HepG2 (cell line): ENCODE results near the gene IL27RA. TPM values are rescaled to one million over a fixed set of nuclear protein-coding genes. Genes with fewer than 3 reads are reported as not detected.

Experiments
- ATF7 ChIP-seq, 2 experiments: fragments of 450-650 bp in 1 of 2; sonication (generic) in 1 of 2; formaldehyde crosslinking in 1 of 2; IDR thresholded peaks; 2 replicates each; pipeline versions ENCODE4 v1.4.0 to v1.6.1; 2016 to 2020; ENCODE audit warnings: antibody characterized with exemption in 1 of 2, mild to moderate bottlenecking in 1 of 2, missing genetic modification reagents in 1 of 2
- FIP1L1 ChIP-seq: fragments of 200-400 bp; formaldehyde crosslinking; IDR thresholded peaks from 2 replicates; pipeline ENCODE4 v1.6.1; 2018; ENCODE audit warnings: low read depth, mild to moderate bottlenecking, low read length, moderate library complexity, borderline replicate concordance; ENCODE audit not compliant: insufficient read depth
- JUNB ChIP-seq: sonication (generic); formaldehyde crosslinking; IDR thresholded peaks from 2 replicates; pipeline ENCODE4 v1.8.0; 2022; ENCODE audit warnings: missing genetic modification reagents, mild to moderate bottlenecking, borderline replicate concordance
- KLF13 ChIP-seq: sonication (generic); formaldehyde crosslinking; IDR thresholded peaks from 2 replicates; pipeline ENCODE4 v1.4.0; 2020; ENCODE audit warnings: mild to moderate bottlenecking, missing genetic modification reagents
- KLF9 ChIP-seq: IDR thresholded peaks from 2 replicates; pipeline ENCODE4 v1.6.1; 2016; ENCODE audit warnings: low read depth
- MAFK ChIP-seq, 2 experiments: IDR thresholded peaks in 1 of 2; conservative IDR thresholded peaks in 1 of 2; 2 replicates each; pipeline ENCODE4 v1.6.1; 2011; ENCODE audit warnings: improper control_type of control experiment in 2 of 2, low read length in 2 of 2
- NFE2 ChIP-seq: sonication (generic); formaldehyde crosslinking; IDR thresholded peaks from 2 replicates; pipeline ENCODE4 v1.4.0; 2020; ENCODE audit warnings: missing genetic modification reagents
- NFKBIZ ChIP-seq: IDR thresholded peaks from 2 replicates; pipeline ENCODE4 v1.6.1; 2018; ENCODE audit warnings: missing genetic modification reagents, missing compliant biosample characterization
- SIN3A ChIP-seq: IDR thresholded peaks from 2 replicates; pipeline ENCODE4 v1.6.1; 2011; ENCODE audit warnings: low read depth, mild to moderate bottlenecking, control low read depth, low read length, borderline replicate concordance
- TBL1XR1 ChIP-seq: fragments of 150-350 bp; IDR thresholded peaks from 2 replicates; pipeline ENCODE4 v1.6.1; 2014; ENCODE audit warnings: borderline replicate concordance, low read length; ENCODE audit not compliant: partially characterized antibody
- ZMYM4 ChIP-seq: sonication (generic); formaldehyde crosslinking; IDR thresholded peaks from 2 replicates; pipeline ENCODE4 v1.8.1; 2023; ENCODE audit warnings: mild to moderate bottlenecking, missing genetic modification reagents
- ZNF331 ChIP-seq: sonication (generic); formaldehyde crosslinking; IDR thresholded peaks from 2 replicates; pipeline ENCODE4 v1.4.0; 2020; ENCODE audit warnings: missing genetic modification reagents
- ZNF337 ChIP-seq: sonication (generic); formaldehyde crosslinking; IDR thresholded peaks from 2 replicates; pipeline ENCODE4 v1.5.1; 2020; ENCODE audit warnings: missing genetic modification reagents, low read depth, mild to moderate bottlenecking, borderline replicate concordance
- ZNF605 ChIP-seq: sonication (generic); formaldehyde crosslinking; IDR thresholded peaks from 2 replicates; pipeline ENCODE4 v1.8.0; 2022; ENCODE audit warnings: mild to moderate bottlenecking, missing genetic modification reagents
- ZNF737 ChIP-seq: sonication (generic); formaldehyde crosslinking; IDR thresholded peaks from 2 replicates; pipeline ENCODE4 v1.5.0; 2020; ENCODE audit warnings: missing genetic modification reagents, mild to moderate bottlenecking, borderline replicate concordance
- polyA plus RNA-seq, 8 experiments: library from polyadenylated mRNA; depleted of rRNA in 3 of 8; stranded (reverse) in 7 of 8; unstranded in 1 of 8; fragments of >200 nt; fragmentation: Illumina TruSeq in 4 of 8; extraction: Trizol in 4 of 8; gene quantifications; 2 replicates each; pipeline versions ENCODE4 v1.2.1 to v1.2.3, GENCODE V29; 2011 to 2016; ENCODE audit warnings: low read depth in 4 of 8, missing spikeins in 1 of 8, mixed read lengths in 1 of 8; ENCODE audit not compliant: insufficient read depth in 1 of 8
- total RNA-seq, 5 experiments: library from RNA; depleted of rRNA; stranded (reverse); fragments of >200 nt; fragmentation: Illumina TruSeq; extraction: Trizol; gene quantifications; 2 replicates each; pipeline ENCODE4 v1.2.3, GENCODE V29; 2016; ENCODE audit warnings: low read depth in 1 of 5
- TF ChIP-seq, protein P1 (sequence below): sonication (generic); formaldehyde crosslinking; IDR thresholded peaks from 2 replicates; pipeline ENCODE4 v1.4.0; 2020; ENCODE audit warnings: missing genetic modification reagents
- TF ChIP-seq, protein P2 (sequence below): sonication (generic); formaldehyde crosslinking; IDR thresholded peaks from 2 replicates; pipeline ENCODE4 v1.5.0; 2020; ENCODE audit warnings: missing genetic modification reagents
- TF ChIP-seq, protein P3 (sequence below): sonication (generic); formaldehyde crosslinking; IDR thresholded peaks from 2 replicates; pipeline ENCODE4 v1.4.0; 2020; ENCODE audit warnings: missing genetic modification reagents
- TF ChIP-seq, protein P4 (sequence below): sonication (generic); formaldehyde crosslinking; IDR thresholded peaks from 2 replicates; pipeline ENCODE4 v1.4.0; 2020; ENCODE audit warnings: missing genetic modification reagents

IL27RA gene
- total and polyA plus RNA-seq, 2 of the 13 experiments (the other 11 are each of a cell fraction or from before 2014, with no cell fraction given) = 3.5 to 8.1 TPM

DNA sequence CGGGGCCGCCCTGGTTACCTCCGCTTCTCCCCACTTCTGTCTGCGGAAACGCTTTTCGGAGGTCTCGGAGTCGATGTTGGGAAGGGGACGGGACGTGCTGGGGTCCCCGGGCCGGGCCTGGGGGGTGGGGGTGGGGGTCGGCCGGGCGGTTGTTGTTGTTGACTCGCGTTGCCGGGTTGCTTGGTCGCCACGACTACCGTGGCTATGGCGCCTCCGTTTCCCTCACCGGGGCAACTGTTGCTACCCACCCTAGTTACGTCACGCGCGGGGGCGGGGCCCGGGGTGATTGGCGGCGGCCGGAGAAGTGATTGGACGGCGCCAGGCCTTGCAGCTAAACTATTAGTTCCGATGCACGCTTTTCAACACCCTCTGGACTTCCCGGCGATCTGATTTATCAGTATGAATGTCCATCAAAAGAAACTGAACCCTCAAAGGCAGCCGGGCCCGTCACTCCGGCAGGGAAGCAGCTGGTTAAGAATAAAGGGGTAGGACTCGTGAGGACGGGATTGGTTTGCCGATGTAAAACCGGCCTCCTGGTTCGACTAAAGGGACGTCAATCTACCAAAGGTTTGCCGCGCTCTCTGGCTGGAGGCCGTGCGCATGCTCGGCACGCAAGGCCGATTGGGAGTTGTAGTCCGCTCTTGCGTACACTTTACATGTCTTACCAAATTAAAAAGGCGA is 25.3 kb upstream of the IL27RA start, which contains the start of gene RFX1 (continued):
- TF ChIP-seq, protein P1, sequence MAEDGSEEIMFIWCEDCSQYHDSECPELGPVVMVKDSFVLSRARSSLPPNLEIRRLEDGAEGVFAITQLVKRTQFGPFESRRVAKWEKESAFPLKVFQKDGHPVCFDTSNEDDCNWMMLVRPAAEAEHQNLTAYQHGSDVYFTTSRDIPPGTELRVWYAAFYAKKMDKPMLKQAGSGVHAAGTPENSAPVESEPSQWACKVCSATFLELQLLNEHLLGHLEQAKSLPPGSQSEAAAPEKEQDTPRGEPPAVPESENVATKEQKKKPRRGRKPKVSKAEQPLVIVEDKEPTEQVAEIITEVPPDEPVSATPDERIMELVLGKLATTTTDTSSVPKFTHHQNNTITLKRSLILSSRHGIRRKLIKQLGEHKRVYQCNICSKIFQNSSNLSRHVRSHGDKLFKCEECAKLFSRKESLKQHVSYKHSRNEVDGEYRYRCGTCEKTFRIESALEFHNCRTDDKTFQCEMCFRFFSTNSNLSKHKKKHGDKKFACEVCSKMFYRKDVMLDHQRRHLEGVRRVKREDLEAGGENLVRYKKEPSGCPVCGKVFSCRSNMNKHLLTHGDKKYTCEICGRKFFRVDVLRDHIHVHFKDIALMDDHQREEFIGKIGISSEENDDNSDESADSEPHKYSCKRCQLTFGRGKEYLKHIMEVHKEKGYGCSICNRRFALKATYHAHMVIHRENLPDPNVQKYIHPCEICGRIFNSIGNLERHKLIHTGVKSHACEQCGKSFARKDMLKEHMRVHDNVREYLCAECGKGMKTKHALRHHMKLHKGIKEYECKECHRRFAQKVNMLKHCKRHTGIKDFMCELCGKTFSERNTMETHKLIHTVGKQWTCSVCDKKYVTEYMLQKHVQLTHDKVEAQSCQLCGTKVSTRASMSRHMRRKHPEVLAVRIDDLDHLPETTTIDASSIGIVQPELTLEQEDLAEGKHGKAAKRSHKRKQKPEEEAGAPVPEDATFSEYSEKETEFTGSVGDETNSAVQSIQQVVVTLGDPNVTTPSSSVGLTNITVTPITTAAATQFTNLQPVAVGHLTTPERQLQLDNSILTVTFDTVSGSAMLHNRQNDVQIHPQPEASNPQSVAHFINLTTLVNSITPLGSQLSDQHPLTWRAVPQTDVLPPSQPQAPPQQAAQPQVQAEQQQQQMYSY (CRISPR knock-in tag) = no peak
- TF ChIP-seq ZMYM4 (CRISPR knock-in tag) (no peak), MAFK (conservative IDR thresholded peaks at IDR 0.05 in 1 of 2, IDR thresholded peaks at IDR 0.05 in 1 of 2; ENCODE audit: low read length in 2 of 2) (no peak), NFE2 (CRISPR knock-in tag) (no peak), SIN3A (peak; percentile 85; the same call in 1 of the 2 replicates), KLF9 (CRISPR knock-in tag) (no peak), ZNF737 (no peak), TBL1XR1 (no peak), JUNB (CRISPR knock-in tag) (no peak), ZNF331 (no peak), ATF7 (IDR thresholded peaks at IDR 0.05) (no peak), ATF7 (CRISPR knock-in tag; IDR thresholded peaks at IDR 0.05) (no peak), ZNF337 (CRISPR knock-in tag) (no peak), NFKBIZ (no peak), ZNF605 (CRISPR knock-in tag) (no peak), KLF13 (CRISPR knock-in tag) (no peak), FIP1L1 (0 out of 2 replicates have a peak, but pooled peaks have one; percentile 48)
- TF ChIP-seq, protein P2, sequence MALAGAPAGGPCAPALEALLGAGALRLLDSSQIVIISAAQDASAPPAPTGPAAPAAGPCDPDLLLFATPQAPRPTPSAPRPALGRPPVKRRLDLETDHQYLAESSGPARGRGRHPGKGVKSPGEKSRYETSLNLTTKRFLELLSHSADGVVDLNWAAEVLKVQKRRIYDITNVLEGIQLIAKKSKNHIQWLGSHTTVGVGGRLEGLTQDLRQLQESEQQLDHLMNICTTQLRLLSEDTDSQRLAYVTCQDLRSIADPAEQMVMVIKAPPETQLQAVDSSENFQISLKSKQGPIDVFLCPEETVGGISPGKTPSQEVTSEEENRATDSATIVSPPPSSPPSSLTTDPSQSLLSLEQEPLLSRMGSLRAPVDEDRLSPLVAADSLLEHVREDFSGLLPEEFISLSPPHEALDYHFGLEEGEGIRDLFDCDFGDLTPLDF (CRISPR knock-in tag) = peak; percentile 98
- TF ChIP-seq, protein P3, sequence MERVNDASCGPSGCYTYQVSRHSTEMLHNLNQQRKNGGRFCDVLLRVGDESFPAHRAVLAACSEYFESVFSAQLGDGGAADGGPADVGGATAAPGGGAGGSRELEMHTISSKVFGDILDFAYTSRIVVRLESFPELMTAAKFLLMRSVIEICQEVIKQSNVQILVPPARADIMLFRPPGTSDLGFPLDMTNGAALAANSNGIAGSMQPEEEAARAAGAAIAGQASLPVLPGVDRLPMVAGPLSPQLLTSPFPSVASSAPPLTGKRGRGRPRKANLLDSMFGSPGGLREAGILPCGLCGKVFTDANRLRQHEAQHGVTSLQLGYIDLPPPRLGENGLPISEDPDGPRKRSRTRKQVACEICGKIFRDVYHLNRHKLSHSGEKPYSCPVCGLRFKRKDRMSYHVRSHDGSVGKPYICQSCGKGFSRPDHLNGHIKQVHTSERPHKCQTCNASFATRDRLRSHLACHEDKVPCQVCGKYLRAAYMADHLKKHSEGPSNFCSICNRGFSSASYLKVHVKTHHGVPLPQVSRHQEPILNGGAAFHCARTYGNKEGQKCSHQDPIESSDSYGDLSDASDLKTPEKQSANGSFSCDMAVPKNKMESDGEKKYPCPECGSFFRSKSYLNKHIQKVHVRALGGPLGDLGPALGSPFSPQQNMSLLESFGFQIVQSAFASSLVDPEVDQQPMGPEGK (CRISPR knock-in tag) = no peak
- TF ChIP-seq, protein P4, sequence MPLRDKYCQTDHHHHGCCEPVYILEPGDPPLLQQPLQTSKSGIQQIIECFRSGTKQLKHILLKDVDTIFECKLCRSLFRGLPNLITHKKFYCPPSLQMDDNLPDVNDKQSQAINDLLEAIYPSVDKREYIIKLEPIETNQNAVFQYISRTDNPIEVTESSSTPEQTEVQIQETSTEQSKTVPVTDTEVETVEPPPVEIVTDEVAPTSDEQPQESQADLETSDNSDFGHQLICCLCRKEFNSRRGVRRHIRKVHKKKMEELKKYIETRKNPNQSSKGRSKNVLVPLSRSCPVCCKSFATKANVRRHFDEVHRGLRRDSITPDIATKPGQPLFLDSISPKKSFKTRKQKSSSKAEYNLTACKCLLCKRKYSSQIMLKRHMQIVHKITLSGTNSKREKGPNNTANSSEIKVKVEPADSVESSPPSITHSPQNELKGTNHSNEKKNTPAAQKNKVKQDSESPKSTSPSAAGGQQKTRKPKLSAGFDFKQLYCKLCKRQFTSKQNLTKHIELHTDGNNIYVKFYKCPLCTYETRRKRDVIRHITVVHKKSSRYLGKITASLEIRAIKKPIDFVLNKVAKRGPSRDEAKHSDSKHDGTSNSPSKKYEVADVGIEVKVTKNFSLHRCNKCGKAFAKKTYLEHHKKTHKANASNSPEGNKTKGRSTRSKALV (CRISPR knock-in tag) = no peak
